ENCODE measurements around the gene ANO2.

Gene ANO2

DNA sequence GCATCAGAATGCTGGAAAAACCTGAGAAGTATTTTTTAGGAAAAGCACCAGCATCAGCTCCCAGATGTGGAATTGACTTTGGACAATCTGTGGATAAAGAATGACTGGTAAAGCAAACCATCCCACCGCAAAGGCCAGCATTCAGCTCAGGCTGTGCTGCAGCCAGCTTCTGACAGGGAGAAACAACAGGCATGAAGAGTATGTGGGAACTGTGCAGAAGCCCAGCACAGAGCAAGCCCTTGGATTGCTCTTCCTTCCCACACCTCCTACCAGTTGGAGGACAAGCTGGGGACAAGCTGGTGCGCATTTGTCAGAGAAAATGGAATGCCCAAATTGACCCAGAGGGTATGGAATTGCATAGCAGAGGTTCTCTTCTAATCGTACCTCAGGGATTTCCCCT, 228.1 kb downstream of the ANO2 start:
- no peak for DNase-seq (ENCODE audit: low read depth)
- TF ChIP-seq CTCF (conservative IDR thresholded peaks at IDR 0.05; ENCODE audit: low read depth, low read length) = no peak
- H3K4me3 ChIP-seq (ENCODE audit: low read length) = no peak overlapping the region

GRCh38 chr12:5716201-5716600, 228.9 kb downstream of the ANO2 start:
- TF ChIP-seq CTCF (conservative IDR thresholded peaks at IDR 0.05; ENCODE audit: low read depth, low read length) = no peak
- H3K4me3 ChIP-seq (ENCODE audit: low read length) = no peak overlapping the region
- no peak for DNase-seq (ENCODE audit: low read depth)

DNA sequence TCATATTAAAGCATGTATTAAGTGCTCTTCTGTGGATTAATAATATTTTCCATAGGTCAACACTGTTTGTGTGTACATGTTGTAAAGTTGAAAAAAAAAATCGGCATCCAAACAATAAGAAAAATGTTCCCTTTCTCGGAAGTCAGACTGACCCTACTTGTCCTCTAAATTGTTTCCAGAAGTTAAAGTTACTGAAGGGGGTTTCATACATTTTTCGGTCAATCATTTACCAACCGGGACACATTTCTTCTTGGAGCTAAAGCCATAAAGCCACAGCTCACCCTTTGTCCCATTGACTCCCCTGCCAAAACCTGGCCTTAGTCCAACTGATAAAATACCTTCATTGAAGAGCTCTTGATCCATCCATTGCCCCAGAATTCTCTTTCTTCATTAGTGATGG, 230.0 kb downstream of the ANO2 start:
- no peak for DNase-seq (ENCODE audit: low read depth)
- no peak for TF ChIP-seq CTCF (conservative IDR thresholded peaks at IDR 0.05; ENCODE audit: low read depth, low read length)
- H3K4me3 ChIP-seq (ENCODE audit: low read length) = no peak overlapping the region

- no peak for DNase-seq (ENCODE audit: low read depth)
- no peak for TF ChIP-seq CTCF (conservative IDR thresholded peaks at IDR 0.05; ENCODE audit: low read depth, low read length)
- H3K4me3 ChIP-seq (ENCODE audit: low read length) = no peak overlapping the region
These were observed 231.4 kb downstream of the ANO2 start for GRCh38 chr12:5713599-5714081.

GRCh38 chr12:5710260-5710878, 234.7 kb downstream of the ANO2 start:
- DNase-seq (ENCODE audit: low read depth) = no peak
- no peak for TF ChIP-seq CTCF (conservative IDR thresholded peaks at IDR 0.05; ENCODE audit: low read depth, low read length)
- H3K4me3 ChIP-seq (ENCODE audit: low read length) = no peak overlapping the region

- no peak for DNase-seq (ENCODE audit: low read depth)
- H3K4me3 ChIP-seq (ENCODE audit: low read length) = no peak overlapping the region
- TF ChIP-seq CTCF (conservative IDR thresholded peaks at IDR 0.05; ENCODE audit: low read depth, low read length) = no peak
These were observed 236.7 kb downstream of the ANO2 start for GRCh38 chr12:5708371-5708770.

GRCh38 chr12:5706247-5706646, 238.8 kb downstream of the ANO2 start:
- DNase-seq (ENCODE audit: low read depth) = no peak
- no peak overlapping the region for H3K4me3 ChIP-seq (ENCODE audit: low read length)
- no peak for TF ChIP-seq CTCF (conservative IDR thresholded peaks at IDR 0.05; ENCODE audit: low read depth, low read length)
